B cell (primary cell): Measurements from ENCODE around the gene TFDP1. TPM values are rescaled to one million over a fixed set of nuclear protein-coding genes. Genes with fewer than 3 reads are reported as not detected.

Experiments
- ATAC-seq: fragments of 200-7000 bp; cut with Tn5 transposase; one replicate; pipeline ENCODE4 v1.10.0; 2021; ENCODE audit warnings: low read depth, mild to moderate bottlenecking, moderate number of reproducible peaks, moderate library complexity
- CTCF ChIA-PET: fragments of 350-600 bp; sonication (Branson Sonifier 250); formaldehyde crosslinking; loops from one replicate; lab custom pipeline; 2021; ENCODE audit warnings: antibody characterized with exemption, inconsistent platforms; lab: Charles Lee
- POLR2A ChIA-PET: fragments of 350-600 bp; sonication (Branson Sonifier 250); formaldehyde crosslinking; loops from one replicate; lab custom pipeline; 2021; ENCODE audit warnings: antibody characterized with exemption; lab: Charles Lee
- DNase-seq: peaks from one replicate; pipeline ENCODE4 v3.0.0; 2013
- H2AFZ ChIP-seq: 2 replicates; pipeline ENCODE4 v1.6.1; 2012; ENCODE audit warnings: mild to moderate bottlenecking, low read depth, low read length; ENCODE audit not compliant: insufficient read depth, poor library complexity, severe bottlenecking
- H3K27ac ChIP-seq, 2 donors: 1 replicate in 1 of 2; 2 replicates in 1 of 2; pipeline ENCODE4 v1.5.1; 2012 to 2013; ENCODE audit warnings: low read length in 2 of 2, mild to moderate bottlenecking in 2 of 2, moderate library complexity in 1 of 2
- H3K27me3 ChIP-seq, 4 experiments: fragments of 200-600 bp in 1 of 4; sonication (generic) in 1 of 4; replicated peaks in 1 of 4; 1 replicate in 2 of 4; 2 replicates in 2 of 4; pipeline versions ENCODE4 v1.6.1 to v1.7.0; 2013 to 2016; ENCODE audit warnings: low read length in 3 of 4, mild to moderate bottlenecking in 2 of 4, mixed read lengths in 1 of 4, moderate library complexity in 1 of 4; ENCODE audit not compliant: insufficient read depth in 4 of 4, control insufficient read depth in 3 of 4; ENCODE audit errors: control extremely low read depth in 1 of 4
- H3K36me3 ChIP-seq, 2 experiments: replicated peaks in 1 of 2; 1 replicate in 1 of 2; 2 replicates in 1 of 2; pipeline versions ENCODE4 v1.6.1 to v1.7.1; 2013; ENCODE audit warnings: low read length in 1 of 2; ENCODE audit not compliant: insufficient read depth in 2 of 2, control insufficient read depth in 1 of 2; ENCODE audit errors: control extremely low read depth in 1 of 2, extremely low read depth in 1 of 2
- H3K4me1 ChIP-seq, 2 donors: fragments of 200-600 bp in 1 of 2; sonication (generic) in 1 of 2; 1 replicate in 1 of 2; 2 replicates in 1 of 2; pipeline versions ENCODE4 v1.5.1 to v1.6.1; 2013 to 2017; ENCODE audit warnings: low read length in 2 of 2; ENCODE audit not compliant: control insufficient read depth in 2 of 2, insufficient read depth in 2 of 2
- H3K4me2 ChIP-seq: replicated peaks from 2 replicates; pipeline ENCODE3; 2012; ENCODE audit warnings: mild to moderate bottlenecking, low read depth, low read length; ENCODE audit not compliant: poor library complexity, severe bottlenecking
- H3K4me3 ChIP-seq, 5 experiments: fragments of 200-600 bp in 1 of 5; sonication (generic) in 1 of 5; 1 replicate in 3 of 5; 2 replicates in 2 of 5; pipeline versions ENCODE4 v1.5.1 to v1.7.0; 2011 to 2016; ENCODE audit warnings: low read length in 4 of 5, mild to moderate bottlenecking in 4 of 5, low read depth in 2 of 5, control low read depth in 1 of 5, moderate library complexity in 1 of 5; ENCODE audit not compliant: insufficient read depth in 1 of 5; ENCODE audit errors: control extremely low read depth in 1 of 5, extremely low read depth in 1 of 5
- H3K79me2 ChIP-seq: fragments of 200-600 bp; sonication (generic); one replicate; pipeline ENCODE4 v1.6.0; 2016; ENCODE audit warnings: low read length; ENCODE audit not compliant: control insufficient read depth, insufficient read depth
- H3K9ac ChIP-seq: fragments of 200-600 bp; sonication (generic); 2 replicates; pipeline ENCODE4 v1.6.1; 2017; ENCODE audit warnings: mild to moderate bottlenecking, low read length, moderate library complexity
- H3K9me3 ChIP-seq, 3 donors: one replicate each; pipeline versions ENCODE4 v1.6.1 to v1.7.1; 2013; ENCODE audit warnings: low read length in 2 of 3; ENCODE audit not compliant: control insufficient read depth in 2 of 3, insufficient read depth in 1 of 3; ENCODE audit errors: control extremely low read depth in 1 of 3
- H4K20me1 ChIP-seq: 2 replicates; pipeline ENCODE4 v1.6.0; 2012; ENCODE audit warnings: mild to moderate bottlenecking, low read length; ENCODE audit not compliant: insufficient read depth, control insufficient read depth, poor library complexity, severe bottlenecking
- H3K27ac Mint-ChIP-seq: one replicate; pipeline ENCODE4 v1.8.0; 2021; ENCODE audit warnings: mixed read lengths
- H3K27me3 Mint-ChIP-seq: one replicate; pipeline ENCODE4 v1.8.0; 2021; ENCODE audit warnings: mixed read lengths
- H3K4me1 Mint-ChIP-seq: one replicate; pipeline ENCODE4 v1.8.0; 2021; ENCODE audit warnings: mixed read lengths
- H3K4me3 Mint-ChIP-seq: one replicate; pipeline ENCODE4 v1.8.0; 2021; ENCODE audit warnings: mixed read lengths
- H3K9me3 Mint-ChIP-seq: one replicate; pipeline ENCODE4 v1.8.0; 2022; ENCODE audit warnings: mixed read lengths; ENCODE audit not compliant: insufficient read depth
- CTCF ChIP-seq: fragments of 200-600 bp; IDR thresholded peaks from one replicate; pipeline ENCODE4 v1.8.0; 2022; ENCODE audit warnings: antibody characterized with exemption, mild to moderate bottlenecking
- EZH2 ChIP-seq: IDR thresholded peaks from 2 replicates; pipeline ENCODE4 v1.6.1; 2012; ENCODE audit warnings: borderline replicate concordance, low read depth, mild to moderate bottlenecking, moderate library complexity, low read length; ENCODE audit not compliant: insufficient read depth, poor library complexity, severe bottlenecking
- WGBS: methylation state at CpG from one replicate; pipeline ENCODE4 v1.1.5; 2013; ENCODE audit warnings: missing lambda C conversion rate; ENCODE audit not compliant: insufficient coverage; 5-methylcytosine and 5-hydroxymethylcytosine counted together
- intact Hi-C: fragments of 100-400 bp; cut with micrococcal nuclease; formaldehyde crosslinking; loops from one replicate; pipeline ENCODE4 v1.10.0; 2022
- polyA plus RNA-seq: library from polyadenylated mRNA; depleted of rRNA; stranded (reverse); fragments of >200 nt; gene quantifications from 2 replicates; pipeline ENCODE4 v1.2.3, GENCODE V29; 2012
- total RNA-seq, 2 donors: library from RNA; stranded (reverse); fragments of 120-200 nt in 1 of 2; gene quantifications; 1 replicate in 1 of 2; 2 replicates in 1 of 2; pipeline versions ENCODE4 v1.2.3 to v1.2.4, GENCODE V29; 2013 to 2022

The TFDP1 gene
- total and polyA plus RNA-seq, 2 donors (not counting 1 experiment from before 2014, with no cell fraction given), result 19.1 to 31.1 TPM

- Histone ChIP-seq H3K4me1 (no peaks in the 10 kb centered on the region), H3K79me2 (peaks cover 50% of the 10 kb centered on the region), H3K4me3 (no peak overlapping the region), H4K20me1 (peaks cover 23% of the 10 kb centered on the region), H2AFZ (no peak overlapping the region), H3K9me3 (peaks cover 0 to 16% (median 0%) of the 10 kb centered on the region in 3 donors), H3K27ac (no peak overlapping the region), H3K27me3 (no peaks in the 10 kb centered on the region), H3K36me3 (peaks cover 0 to 27% of the 10 kb centered on the region in 2 experiments), H3K4me2 (no peak overlapping the region), H3K9ac (no peak overlapping the region)
- Mint-ChIP-seq H3K27ac (no peak overlapping the region), H3K4me3 (no peak overlapping the region), H3K27me3 (no peaks in the 10 kb centered on the region), H3K9me3 (no peaks in the 10 kb centered on the region), H3K4me1 (no peaks in the 10 kb centered on the region)
- ATAC-seq (no peak), DNase-seq (no peak)
- TF ChIP-seq EZH2 (no peak), CTCF (no peak)
- ChIA-PET CTCF (interaction anchor here (1.2 kb wide), 1 partner anchor 17 kb away, joined by 4 read pairs; no protein-coding TSS in a partner anchor), POLR2A (no interaction called here)
- intact Hi-C loops, result no loop called here
- 95% methylated on average over 34 of the region's 37 CpGs for WGBS
Measured at GRCh38 chr13:113544071-113544891, 40.3 kb upstream of the TFDP1 start.

GRCh38 chr13:113544896-113545295 is 39.7 kb upstream of the TFDP1 start:
- WGBS, result 98% methylated on average over 9 of the region's 10 CpGs
- Histone ChIP-seq H3K27me3 (no peaks in the 10 kb centered on the region), H3K36me3 (peaks cover 0 to 29% of the 10 kb centered on the region in 2 experiments), H3K4me2 (no peak overlapping the region), H3K79me2 (peaks cover 48% of the 10 kb centered on the region), H3K4me3 (no peak overlapping the region), H3K9ac (no peak overlapping the region), H4K20me1 (peaks cover 23% of the 10 kb centered on the region), H3K27ac (no peak overlapping the region), H2AFZ (no peak overlapping the region), H3K9me3 (peaks cover 0 to 16% (median 0%) of the 10 kb centered on the region in 3 donors), H3K4me1 (no peaks in the 10 kb centered on the region)
- ChIA-PET CTCF (interaction anchor here (1.2 kb wide), 1 partner anchor 17 kb away, joined by 4 read pairs; no protein-coding TSS in a partner anchor), POLR2A (no interaction called here)
- no peaks in the 10 kb centered on the region for H3K27me3 Mint-ChIP-seq
- no peaks in the 10 kb centered on the region for H3K4me1 Mint-ChIP-seq
- DNase-seq (no peak), ATAC-seq (no peak)
- intact Hi-C loops, result no loop called here
- no peak overlapping the region for H3K27ac Mint-ChIP-seq
- no peak for TF ChIP-seq CTCF
- no peak for TF ChIP-seq EZH2
- H3K9me3 Mint-ChIP-seq, result no peaks in the 10 kb centered on the region
- H3K4me3 Mint-ChIP-seq, result no peak overlapping the region
